Mammary epithelial cell (primary cell): ENCODE results near the gene SP100.

ENCODE experiments used
- EZH2 ChIP-seq: IDR thresholded peaks from 2 replicates; pipeline ENCODE4 v1.6.1; 2012; ENCODE audit warnings: low read length, inconsistent platforms, borderline replicate concordance
- TF ChIP-seq, protein P1 (sequence below), 2 donors: IDR thresholded peaks in 1 of 2; conservative IDR thresholded peaks in 1 of 2; 2 replicates each; pipeline ENCODE4 v1.5.1; 2011 to 2012; ENCODE audit warnings: inconsistent platforms in 2 of 2, low read length in 2 of 2, mild to moderate bottlenecking in 2 of 2, control low read depth in 1 of 2, low read depth in 1 of 2; ENCODE audit not compliant: insufficient read depth in 1 of 2; ENCODE audit errors: extremely low read depth in 1 of 2

DNA sequence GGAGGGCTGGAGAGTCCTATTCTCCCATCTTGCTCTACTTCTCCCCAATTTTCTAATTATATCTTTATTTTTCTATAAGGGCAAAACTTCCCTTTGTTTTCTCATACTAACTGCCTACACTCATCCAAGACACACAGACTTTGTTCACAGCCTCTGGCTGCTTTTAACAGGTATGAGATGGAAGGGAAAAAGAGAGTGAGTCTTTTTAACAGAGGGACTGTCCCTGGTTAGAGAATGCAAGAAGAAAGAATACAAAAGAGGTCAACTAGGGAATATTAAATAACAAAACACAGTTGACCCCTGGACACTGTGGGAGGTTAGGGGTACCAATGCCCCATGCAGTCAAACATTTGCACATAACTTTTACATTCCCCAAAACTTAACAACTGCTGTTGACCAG lies 41.8 kb downstream of the SP100 start:
- TF ChIP-seq, protein P1, sequence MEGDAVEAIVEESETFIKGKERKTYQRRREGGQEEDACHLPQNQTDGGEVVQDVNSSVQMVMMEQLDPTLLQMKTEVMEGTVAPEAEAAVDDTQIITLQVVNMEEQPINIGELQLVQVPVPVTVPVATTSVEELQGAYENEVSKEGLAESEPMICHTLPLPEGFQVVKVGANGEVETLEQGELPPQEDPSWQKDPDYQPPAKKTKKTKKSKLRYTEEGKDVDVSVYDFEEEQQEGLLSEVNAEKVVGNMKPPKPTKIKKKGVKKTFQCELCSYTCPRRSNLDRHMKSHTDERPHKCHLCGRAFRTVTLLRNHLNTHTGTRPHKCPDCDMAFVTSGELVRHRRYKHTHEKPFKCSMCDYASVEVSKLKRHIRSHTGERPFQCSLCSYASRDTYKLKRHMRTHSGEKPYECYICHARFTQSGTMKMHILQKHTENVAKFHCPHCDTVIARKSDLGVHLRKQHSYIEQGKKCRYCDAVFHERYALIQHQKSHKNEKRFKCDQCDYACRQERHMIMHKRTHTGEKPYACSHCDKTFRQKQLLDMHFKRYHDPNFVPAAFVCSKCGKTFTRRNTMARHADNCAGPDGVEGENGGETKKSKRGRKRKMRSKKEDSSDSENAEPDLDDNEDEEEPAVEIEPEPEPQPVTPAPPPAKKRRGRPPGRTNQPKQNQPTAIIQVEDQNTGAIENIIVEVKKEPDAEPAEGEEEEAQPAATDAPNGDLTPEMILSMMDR (conservative IDR thresholded peaks at IDR 0.05 in 1 of 2, IDR thresholded peaks at IDR 0.05 in 1 of 2; ENCODE audit: extremely low read depth in 1 of 2, insufficient read depth in 1 of 2, low read depth in 1 of 2, low read length in 2 of 2): no peak
- no peak for TF ChIP-seq EZH2
